KMS-11 (cell line): ENCODE data around the gene ITPKB.

Experiments
- H2AFZ ChIP-seq: fragments of 200-600 bp; sonication (generic); 2 replicates; pipeline ENCODE4 v1.6.1; 2016; ENCODE audit warnings: antibody characterized with exemption, mixed run types, low read depth
- H3K27ac ChIP-seq: fragments of 200-600 bp; sonication (generic); 2 replicates; pipeline ENCODE4 v1.6.1; 2016; ENCODE audit warnings: mild to moderate bottlenecking, mixed run types
- H3K27me3 ChIP-seq: fragments of 200-600 bp; sonication (generic); 2 replicates; pipeline ENCODE4 v1.6.1; 2017; ENCODE audit warnings: mild to moderate bottlenecking, low read depth, mixed run types, moderate library complexity; ENCODE audit not compliant: insufficient read depth
- H3K36me3 ChIP-seq: fragments of 200-600 bp; sonication (generic); 2 replicates; pipeline ENCODE4 v1.6.1; 2017; ENCODE audit warnings: mild to moderate bottlenecking, mixed run types; ENCODE audit not compliant: insufficient read depth
- H3K4me1 ChIP-seq: fragments of 200-600 bp; sonication (generic); 2 replicates; pipeline ENCODE4 v1.6.1; 2016; ENCODE audit warnings: mild to moderate bottlenecking, low read depth, mixed run types; ENCODE audit not compliant: poor library complexity, severe bottlenecking
- H3K4me2 ChIP-seq: fragments of 200-600 bp; sonication (generic); 2 replicates; pipeline ENCODE4 v1.7.0; 2016; ENCODE audit warnings: mild to moderate bottlenecking, mixed run types
- H3K4me3 ChIP-seq: fragments of 200-600 bp; sonication (generic); IDR thresholded peaks from 2 replicates; pipeline ENCODE4 v1.6.1; 2017; ENCODE audit warnings: low read depth, low read length, mixed read lengths; ENCODE audit not compliant: insufficient read depth
- H3K79me2 ChIP-seq: fragments of 200-600 bp; sonication (generic); 2 replicates; pipeline ENCODE4 v1.6.1; 2016; ENCODE audit warnings: low read depth, mixed run types; ENCODE audit not compliant: insufficient read depth
- H3K9ac ChIP-seq: fragments of 200-600 bp; sonication (generic); 2 replicates; pipeline ENCODE4 v1.6.1; 2016; ENCODE audit warnings: mild to moderate bottlenecking, mixed run types
- H4K20me1 ChIP-seq: fragments of 200-600 bp; sonication (generic); 2 replicates; pipeline ENCODE4 v1.6.1; 2016; ENCODE audit warnings: mild to moderate bottlenecking, mixed run types; ENCODE audit not compliant: insufficient read depth
- TF ChIP-seq, protein P1 (sequence below): fragments of 200-600 bp; sonication (generic); conservative IDR thresholded peaks from 2 replicates; pipeline ENCODE4 v1.6.1; 2017; ENCODE audit warnings: low read depth, mild to moderate bottlenecking, antibody characterized with exemption, low read length, moderate library complexity, mixed read lengths

Gene ITPKB

DNA sequence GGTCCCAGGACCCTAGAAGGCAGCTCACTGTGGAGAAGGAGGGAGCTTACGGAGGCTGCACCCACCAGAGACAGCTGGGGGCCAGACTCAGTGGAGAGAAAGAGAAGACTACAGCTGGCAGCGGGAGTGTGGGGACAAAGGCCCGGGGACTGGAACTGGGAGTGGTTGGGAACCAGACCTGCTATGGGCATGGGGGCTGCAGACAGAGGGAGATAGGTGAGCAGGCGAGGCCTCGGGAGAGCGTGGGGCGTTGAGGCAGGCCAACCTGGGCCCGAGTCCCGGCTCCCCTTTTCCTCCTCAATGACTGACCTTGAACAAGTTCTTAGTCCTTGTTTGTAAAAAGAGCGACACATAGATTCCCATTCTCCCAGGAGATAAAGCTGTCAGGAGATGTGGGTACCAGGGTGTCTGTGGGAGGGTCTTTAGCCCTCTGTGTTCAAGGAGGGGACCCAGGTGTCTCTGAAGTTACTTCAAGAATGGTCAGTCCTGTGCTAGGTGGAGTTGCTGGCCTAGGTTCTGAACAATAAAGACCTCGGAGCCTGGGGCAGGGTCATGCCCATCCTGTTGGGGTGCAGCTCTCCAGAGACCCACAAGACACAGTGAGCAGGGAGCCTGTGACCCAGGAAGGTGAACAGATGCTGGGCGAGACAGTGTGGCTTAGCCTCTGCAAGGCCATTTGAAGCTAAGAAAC is 87.9 kb downstream of the ITPKB start:
- peaks cover 29% of the 10 kb centered on the region for H3K4me1 ChIP-seq
- H2AFZ ChIP-seq: no peak overlapping the region
- H3K4me2 ChIP-seq: no peak overlapping the region

DNA sequence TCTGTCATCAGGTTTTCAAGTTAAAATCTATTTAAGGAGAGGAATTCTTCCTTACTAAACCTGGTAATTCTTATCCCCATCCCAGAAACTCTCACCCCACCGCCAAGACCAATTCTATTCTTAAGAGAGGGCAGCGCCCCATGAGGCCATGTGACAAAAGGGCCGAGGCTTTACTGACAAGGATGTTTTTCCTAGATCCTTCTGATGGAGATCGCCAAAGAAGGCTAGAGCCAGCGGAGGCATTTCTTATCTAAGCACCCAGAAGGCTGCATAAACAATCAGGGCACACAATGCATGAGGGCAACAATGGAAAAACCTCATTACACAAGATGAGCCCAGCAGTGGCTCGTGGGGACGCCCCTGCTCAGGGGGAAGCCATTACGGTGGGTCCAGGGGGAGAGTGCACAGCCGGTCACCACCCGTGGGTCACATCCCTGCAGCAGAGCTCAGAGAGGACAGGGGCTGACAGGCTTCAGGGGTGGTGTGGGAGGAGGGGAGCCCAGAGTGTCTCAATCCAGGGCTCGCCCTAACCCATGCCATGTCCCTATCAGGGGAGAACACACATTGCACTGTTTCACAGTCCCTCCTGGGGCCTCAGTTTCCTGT is 88.7 kb downstream of the ITPKB start:
- H3K36me3 ChIP-seq: no peaks in the 10 kb centered on the region; the same call in 1 of the 2 replicates
- H3K4me1 ChIP-seq: peaks cover 21% of the 10 kb centered on the region
- peaks cover 4% of the 10 kb centered on the region; the same call in 1 of the 2 replicates for H3K79me2 ChIP-seq
- no peaks in the 10 kb centered on the region for H4K20me1 ChIP-seq
- no peak overlapping the region for H3K4me2 ChIP-seq
- no peaks in the 10 kb centered on the region for H3K27me3 ChIP-seq
- H3K4me3 ChIP-seq: no peak overlapping the region
- TF ChIP-seq, protein P1, sequence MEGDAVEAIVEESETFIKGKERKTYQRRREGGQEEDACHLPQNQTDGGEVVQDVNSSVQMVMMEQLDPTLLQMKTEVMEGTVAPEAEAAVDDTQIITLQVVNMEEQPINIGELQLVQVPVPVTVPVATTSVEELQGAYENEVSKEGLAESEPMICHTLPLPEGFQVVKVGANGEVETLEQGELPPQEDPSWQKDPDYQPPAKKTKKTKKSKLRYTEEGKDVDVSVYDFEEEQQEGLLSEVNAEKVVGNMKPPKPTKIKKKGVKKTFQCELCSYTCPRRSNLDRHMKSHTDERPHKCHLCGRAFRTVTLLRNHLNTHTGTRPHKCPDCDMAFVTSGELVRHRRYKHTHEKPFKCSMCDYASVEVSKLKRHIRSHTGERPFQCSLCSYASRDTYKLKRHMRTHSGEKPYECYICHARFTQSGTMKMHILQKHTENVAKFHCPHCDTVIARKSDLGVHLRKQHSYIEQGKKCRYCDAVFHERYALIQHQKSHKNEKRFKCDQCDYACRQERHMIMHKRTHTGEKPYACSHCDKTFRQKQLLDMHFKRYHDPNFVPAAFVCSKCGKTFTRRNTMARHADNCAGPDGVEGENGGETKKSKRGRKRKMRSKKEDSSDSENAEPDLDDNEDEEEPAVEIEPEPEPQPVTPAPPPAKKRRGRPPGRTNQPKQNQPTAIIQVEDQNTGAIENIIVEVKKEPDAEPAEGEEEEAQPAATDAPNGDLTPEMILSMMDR: no peak
- H3K9ac ChIP-seq: no peak overlapping the region
- H3K27ac ChIP-seq: no peak overlapping the region
- no peak overlapping the region for H2AFZ ChIP-seq

More for the DNA sequence above, 87.9 kb downstream of the ITPKB start:
- Histone ChIP-seq H3K36me3 (no peaks in the 10 kb centered on the region; the same call in 1 of the 2 replicates), H3K27me3 (no peaks in the 10 kb centered on the region), H3K79me2 (peaks cover 13% of the 10 kb centered on the region; the same call in 1 of the 2 replicates), H3K4me3 (no peak overlapping the region), H3K9ac (no peak overlapping the region), H3K27ac (no peak overlapping the region), H4K20me1 (no peaks in the 10 kb centered on the region)
- TF ChIP-seq, protein P1: no peak

DNA sequence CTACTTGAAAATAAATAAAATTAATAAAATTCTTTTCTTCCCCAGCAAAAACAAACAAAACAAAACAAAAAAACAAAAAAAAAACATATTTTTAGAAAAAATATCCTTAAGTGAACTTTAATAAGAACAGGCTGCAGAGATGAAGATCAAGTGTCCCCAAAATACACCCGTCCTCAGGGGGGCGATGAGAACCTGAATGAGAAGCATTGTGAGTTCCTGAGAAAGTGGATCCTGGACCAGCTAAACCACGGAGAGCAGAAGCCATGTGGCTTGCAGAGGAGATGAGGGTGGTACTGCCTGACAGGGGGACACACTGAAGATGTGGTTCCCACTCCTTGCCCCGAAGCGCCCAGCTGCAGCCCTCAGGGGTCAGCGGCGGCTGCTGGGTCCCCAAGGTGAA is 89.3 kb downstream of the ITPKB start:
- no peak overlapping the region for H3K9ac ChIP-seq
- no peak overlapping the region for H2AFZ ChIP-seq
- no peaks in the 10 kb centered on the region; the same call in 1 of the 2 replicates for H3K36me3 ChIP-seq
- H3K4me2 ChIP-seq: no peak overlapping the region
- peaks cover 15% of the 10 kb centered on the region for H3K4me1 ChIP-seq
- TF ChIP-seq, protein P1: no peak
- no peak overlapping the region for H3K4me3 ChIP-seq
- H3K27ac ChIP-seq: no peak overlapping the region
- no peaks in the 10 kb centered on the region for H4K20me1 ChIP-seq
- no peaks in the 10 kb centered on the region for H3K27me3 ChIP-seq
- H3K79me2 ChIP-seq: no peaks in the 10 kb centered on the region; the same call in 1 of the 2 replicates

DNA sequence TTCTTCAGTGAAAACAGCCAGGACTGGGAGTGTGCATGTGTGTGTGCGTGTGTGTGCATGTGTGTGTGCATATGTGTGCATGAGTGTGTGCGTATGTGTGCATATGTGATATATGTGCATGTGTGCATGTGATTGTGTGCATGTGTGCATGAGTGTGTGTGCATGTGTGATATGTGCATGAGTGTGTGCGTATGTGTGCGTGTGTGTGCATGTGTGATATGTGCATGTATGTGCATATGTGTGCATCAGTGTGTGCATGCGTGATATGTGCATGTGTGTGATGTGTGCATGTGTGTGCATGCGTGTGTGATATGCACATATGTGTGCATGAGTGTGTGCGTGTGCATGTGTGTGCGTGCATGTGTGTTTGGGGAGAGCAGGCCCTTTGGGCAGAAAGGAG is 89.8 kb downstream of the ITPKB start:
- Histone ChIP-seq H4K20me1 (no peaks in the 10 kb centered on the region), H3K27me3 (no peaks in the 10 kb centered on the region), H3K79me2 (no peaks in the 10 kb centered on the region), H3K4me2 (no peak overlapping the region), H3K4me3 (no peak overlapping the region), H3K36me3 (no peaks in the 10 kb centered on the region; the same call in 1 of the 2 replicates), H3K4me1 (peaks cover 10% of the 10 kb centered on the region), H2AFZ (no peak overlapping the region), H3K9ac (no peak overlapping the region), H3K27ac (no peak overlapping the region)
- TF ChIP-seq, protein P1: no peak
